GM12865 (cell line): ENCODE measurements around the gene HS6ST3.

Source experiments
- DNase-seq: peaks from one replicate; pipeline ENCODE4 v3.0.0; 2010; ENCODE audit warnings: low read depth
- H3K4me3 ChIP-seq: 2 replicates; pipeline ENCODE4 v1.5.1; 2011; ENCODE audit warnings: mild to moderate bottlenecking, low read depth, low read length, control low read depth
- CTCF ChIP-seq: IDR thresholded peaks from 2 replicates; pipeline ENCODE4 v1.5.1; 2011; ENCODE audit warnings: low read length, control low read depth, low read depth, inconsistent platforms; ENCODE audit not compliant: insufficient read depth; ENCODE audit errors: missing control alignments

The HS6ST3 gene

GRCh38 chr13:96816261-96816660, 726.4 kb downstream of the HS6ST3 start:
- no peak overlapping the region for H3K4me3 ChIP-seq
- no peak for DNase-seq
- no peak for TF ChIP-seq CTCF

GRCh38 chr13:96816874-96817273, 727.0 kb downstream of the HS6ST3 start:
- no peak for TF ChIP-seq CTCF
- DNase-seq = no peak
- H3K4me3 ChIP-seq = no peak overlapping the region

GRCh38 chr13:96817336-96817941, 727.5 kb downstream of the HS6ST3 start:
- peak; percentile 16 for DNase-seq
- peak; percentile 34 for TF ChIP-seq CTCF
- no peak overlapping the region for H3K4me3 ChIP-seq

- TF ChIP-seq CTCF = no peak
Observed at GRCh38 chr13:96819375-96819774, 729.5 kb downstream of the HS6ST3 start.

GRCh38 chr13:96821381-96821780, 731.5 kb downstream of the HS6ST3 start:
- no peak overlapping the region for H3K4me3 ChIP-seq
- no peak for DNase-seq
- no peak for TF ChIP-seq CTCF

More at GRCh38 chr13:96819375-96819774, 729.5 kb downstream of the HS6ST3 start:
- no peak for DNase-seq
- no peak overlapping the region for H3K4me3 ChIP-seq

GRCh38 chr13:96821971-96822370, 732.1 kb downstream of the HS6ST3 start:
- no peak for DNase-seq
- no peak for TF ChIP-seq CTCF
- no peak overlapping the region for H3K4me3 ChIP-seq

GRCh38 chr13:96822895-96823294, 733.0 kb downstream of the HS6ST3 start:
- peak; percentile 41 for TF ChIP-seq CTCF
- DNase-seq = peak; percentile 22
- no peak overlapping the region for H3K4me3 ChIP-seq
